ENCODE results near the gene NGEF. TPM values are rescaled to one million over a fixed set of nuclear protein-coding genes. Genes with fewer than 3 reads are reported as not detected.

The NGEF gene
- total RNA-seq, 2 experiments from 2014 or later, result 0.48 to 0.58 TPM

DNA sequence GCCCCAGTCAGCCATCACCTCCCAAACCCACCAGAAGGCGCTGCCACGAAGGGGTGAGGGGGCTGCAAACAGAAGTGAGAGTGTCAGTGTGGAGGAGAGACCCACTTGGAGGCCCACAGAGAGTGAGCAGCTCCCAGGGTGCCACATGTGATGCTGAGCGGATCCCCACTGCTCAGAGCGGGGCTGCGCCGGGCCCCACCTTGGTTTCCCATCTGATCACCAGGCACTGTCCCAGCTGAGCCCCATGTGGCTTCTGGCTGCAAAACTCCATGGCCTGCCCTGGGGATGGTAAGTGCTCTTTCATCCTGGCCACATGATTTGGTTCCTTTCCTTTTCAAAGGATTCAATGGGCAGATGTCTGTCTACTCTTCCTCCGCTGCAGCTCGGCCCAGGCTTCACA lies 119.2 kb downstream of the NGEF start:
- peaks cover 7% of the 10 kb centered on the region for H3K4me1 Mint-ChIP-seq
- no peak overlapping the region for H3K4me3 Mint-ChIP-seq
- ChIA-PET POLR2A (no interaction called here), CTCF (no interaction called here)
- no peaks in the 10 kb centered on the region for H3K9me3 Mint-ChIP-seq
- no peaks in the 10 kb centered on the region for H3K36me3 Mint-ChIP-seq (ENCODE audit: low read depth)
- peaks cover 1% of the 10 kb centered on the region for H3K27me3 Mint-ChIP-seq
- DNase-seq, result no peak
- H3K27ac Mint-ChIP-seq, result no peak overlapping the region

DNA sequence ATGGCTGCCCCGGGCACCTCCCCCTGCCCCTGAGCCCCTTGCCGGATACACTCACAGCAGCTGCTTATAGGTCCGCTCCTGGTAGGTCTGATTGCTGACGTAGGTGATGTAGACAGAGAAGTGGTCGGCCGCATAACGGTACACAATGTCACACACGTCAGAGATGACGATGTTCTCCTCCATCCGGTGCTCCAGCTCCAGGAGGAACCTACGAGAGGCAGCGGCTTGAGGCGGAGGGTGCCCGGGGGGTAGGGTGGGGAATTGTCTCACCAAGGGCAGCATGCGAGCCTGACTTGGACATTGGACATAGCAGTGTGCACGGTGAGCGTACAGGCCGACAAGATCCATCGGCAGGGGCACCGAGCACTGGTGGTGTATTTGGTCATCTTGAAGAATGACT lies 120.2 kb downstream of the NGEF start:
- H3K36me3 Mint-ChIP-seq (ENCODE audit: low read depth), result no peaks in the 10 kb centered on the region
- no peaks in the 10 kb centered on the region for H3K9me3 Mint-ChIP-seq
- DNase-seq, result no peak
- H3K27me3 Mint-ChIP-seq, result peaks cover 1% of the 10 kb centered on the region
- H3K4me3 Mint-ChIP-seq, result no peak overlapping the region
- ChIA-PET CTCF (no interaction called here), POLR2A (no interaction called here)
- H3K27ac Mint-ChIP-seq, result no peak overlapping the region
- H3K4me1 Mint-ChIP-seq, result peaks cover 4% of the 10 kb centered on the region

DNA sequence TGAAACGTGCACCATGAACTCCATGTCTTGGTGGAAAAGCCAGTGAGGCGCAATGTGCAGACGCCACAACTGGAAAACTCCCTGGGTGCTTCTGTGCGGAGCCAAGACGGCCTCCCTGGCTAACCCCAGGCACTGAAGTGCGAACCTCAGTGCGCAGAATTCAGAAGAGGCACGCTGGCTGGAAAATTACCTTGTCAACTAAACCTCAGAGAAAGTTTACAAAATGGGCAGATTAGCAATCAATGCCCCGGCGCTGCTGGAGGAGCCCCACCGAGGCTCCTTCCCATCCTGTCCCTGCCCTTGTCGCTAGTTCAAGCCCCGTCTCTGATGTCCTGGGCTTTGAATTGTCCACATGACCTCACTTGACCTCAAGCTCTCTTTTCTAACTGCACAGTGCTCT lies 120.8 kb downstream of the NGEF start:
- CTCF ChIA-PET, result no interaction called here
- Mint-ChIP-seq H3K27me3 (peaks cover 1% of the 10 kb centered on the region), H3K9me3 (no peaks in the 10 kb centered on the region), H3K27ac (no peak overlapping the region), H3K4me3 (no peak overlapping the region), H3K4me1 (peaks cover 2% of the 10 kb centered on the region), H3K36me3 (ENCODE audit: low read depth) (no peaks in the 10 kb centered on the region)
- POLR2A ChIA-PET, result no interaction called here
- no peak for DNase-seq

DNA sequence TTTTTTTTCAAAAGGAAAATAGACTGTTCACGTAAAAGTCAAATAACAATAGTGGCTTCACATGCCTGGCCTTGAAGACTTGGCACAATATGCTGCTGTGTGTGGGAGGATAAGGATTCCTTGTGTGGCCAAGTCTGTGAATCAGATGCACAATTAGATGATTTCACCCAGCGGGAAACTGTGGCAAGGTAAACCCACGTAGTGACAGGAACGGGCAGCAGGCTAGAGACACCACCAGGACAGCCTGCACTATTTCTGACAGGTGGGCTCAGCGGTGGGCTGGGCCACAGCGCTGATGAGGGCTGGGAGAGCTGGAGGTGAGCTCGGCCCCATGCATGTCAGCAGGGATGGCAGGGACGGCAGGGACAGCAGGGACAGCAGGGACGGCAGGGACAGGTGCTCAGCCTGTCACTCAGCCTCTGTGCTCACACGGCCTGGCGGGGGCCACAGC lies 121.4 kb downstream of the NGEF start:
- no peaks in the 10 kb centered on the region for H3K36me3 Mint-ChIP-seq (ENCODE audit: low read depth)
- ChIA-PET CTCF (no interaction called here), POLR2A (no interaction called here)
- H3K27me3 Mint-ChIP-seq, result peaks cover 1% of the 10 kb centered on the region
- peaks cover 2% of the 10 kb centered on the region for H3K4me1 Mint-ChIP-seq
- no peak overlapping the region for H3K4me3 Mint-ChIP-seq
- no peak for DNase-seq
- no peak overlapping the region for H3K27ac Mint-ChIP-seq
- H3K9me3 Mint-ChIP-seq, result no peaks in the 10 kb centered on the region

DNA sequence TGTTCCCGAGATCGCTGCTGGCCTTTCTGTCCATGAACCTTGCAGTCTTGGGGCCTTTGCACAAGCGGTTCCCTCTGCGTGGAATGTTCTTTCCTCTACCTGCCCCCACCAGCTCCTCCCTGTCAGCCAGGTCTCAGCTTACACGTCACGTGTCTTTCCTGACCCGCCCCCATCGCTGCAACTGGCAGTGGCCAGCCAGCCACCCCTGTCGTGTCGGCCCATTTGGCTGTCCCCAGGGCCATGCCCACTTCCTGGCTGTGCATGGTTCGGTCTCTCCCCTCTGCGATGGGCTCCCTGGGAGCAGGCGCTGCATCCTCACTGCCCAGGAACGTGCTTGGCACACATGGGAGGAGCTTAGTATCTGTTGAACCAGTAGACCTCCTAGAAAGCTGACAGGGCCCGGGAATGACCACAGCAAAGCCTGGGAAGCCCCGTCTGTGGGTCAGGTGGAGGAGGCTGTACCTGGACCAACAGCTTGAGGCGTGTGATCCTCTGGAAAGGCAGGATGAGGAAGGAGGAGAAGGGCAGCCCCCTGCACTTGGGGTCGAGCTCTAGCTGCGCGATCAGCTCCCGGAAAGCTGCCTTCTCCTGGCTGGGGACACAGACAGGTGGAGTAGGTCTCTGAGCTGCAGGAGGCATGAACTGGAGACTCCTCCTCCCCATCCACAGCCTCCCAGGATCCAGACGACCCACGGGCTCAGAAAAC lies 122.0 kb downstream of the NGEF start:
- POLR2A ChIA-PET, result no interaction called here
- Mint-ChIP-seq H3K4me1 (peaks cover 2% of the 10 kb centered on the region), H3K36me3 (ENCODE audit: low read depth) (no peaks in the 10 kb centered on the region), H3K4me3 (no peak overlapping the region), H3K9me3 (no peaks in the 10 kb centered on the region), H3K27ac (no peak overlapping the region), H3K27me3 (peaks cover 3% of the 10 kb centered on the region)
- no peak for DNase-seq
- CTCF ChIA-PET, result no interaction called here

DNA sequence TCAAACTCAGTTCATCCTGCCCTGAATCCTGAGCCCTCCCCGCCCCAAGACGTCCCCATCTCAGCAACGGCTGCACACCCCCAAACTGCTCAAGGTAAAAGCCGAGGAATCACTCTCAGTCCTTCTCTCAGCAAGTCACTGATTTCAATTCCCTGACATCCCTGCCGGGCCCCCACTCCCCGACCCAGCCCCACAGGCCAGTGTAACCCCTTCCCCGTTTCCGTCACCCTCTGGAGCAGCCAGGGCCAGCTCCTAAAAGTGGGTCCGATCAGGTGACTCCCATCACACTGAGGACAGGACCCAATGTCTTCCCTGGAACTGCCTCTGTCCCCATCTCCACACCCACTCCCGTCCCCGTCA lies 122.5 kb downstream of the NGEF start:
- Mint-ChIP-seq H3K36me3 (ENCODE audit: low read depth) (no peaks in the 10 kb centered on the region), H3K4me1 (peaks cover 2% of the 10 kb centered on the region), H3K27me3 (peaks cover 4% of the 10 kb centered on the region), H3K9me3 (no peaks in the 10 kb centered on the region), H3K4me3 (no peak overlapping the region), H3K27ac (no peak overlapping the region)
- ChIA-PET POLR2A (no interaction called here), CTCF (no interaction called here)
- DNase-seq, result no peak

DNA sequence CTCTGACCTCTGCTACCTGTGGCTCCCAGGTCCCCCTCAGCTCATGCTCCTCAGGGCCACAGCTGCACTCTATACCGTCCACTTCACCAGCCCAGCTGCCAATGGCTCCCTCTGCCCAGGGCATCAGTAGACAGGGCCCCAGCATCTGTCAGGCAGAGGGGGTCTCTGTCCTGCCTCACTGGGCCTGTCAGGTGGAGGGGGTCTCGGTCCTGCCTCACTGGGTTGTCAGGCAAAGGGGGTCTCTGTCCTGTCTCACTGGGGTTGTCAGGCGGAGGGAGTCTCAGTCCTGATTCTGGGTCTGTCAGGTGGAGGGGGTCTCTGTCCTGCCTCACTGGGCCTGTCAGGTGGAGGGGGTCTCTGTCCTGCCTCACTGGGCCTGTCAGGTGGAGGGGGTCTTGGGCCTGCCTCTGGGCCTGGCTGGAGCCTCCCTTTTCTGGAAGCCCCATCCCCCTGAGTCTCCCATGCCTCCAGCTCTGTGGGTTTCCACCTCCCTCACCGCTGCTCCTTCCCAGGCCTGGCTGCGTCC lies 123.1 kb downstream of the NGEF start:
- H3K4me1 Mint-ChIP-seq, result peaks cover 2% of the 10 kb centered on the region
- ChIA-PET POLR2A (no interaction called here), CTCF (interaction anchor here (0.6 kb wide), 1 partner anchor 270 kb away, joined by 3 read pairs; no protein-coding TSS in a partner anchor)
- no peak for DNase-seq
- H3K27me3 Mint-ChIP-seq, result peaks cover 4% of the 10 kb centered on the region
- H3K36me3 Mint-ChIP-seq (ENCODE audit: low read depth), result no peaks in the 10 kb centered on the region
- H3K4me3 Mint-ChIP-seq, result no peak overlapping the region
- H3K9me3 Mint-ChIP-seq, result no peaks in the 10 kb centered on the region
- no peak overlapping the region for H3K27ac Mint-ChIP-seq

DNA sequence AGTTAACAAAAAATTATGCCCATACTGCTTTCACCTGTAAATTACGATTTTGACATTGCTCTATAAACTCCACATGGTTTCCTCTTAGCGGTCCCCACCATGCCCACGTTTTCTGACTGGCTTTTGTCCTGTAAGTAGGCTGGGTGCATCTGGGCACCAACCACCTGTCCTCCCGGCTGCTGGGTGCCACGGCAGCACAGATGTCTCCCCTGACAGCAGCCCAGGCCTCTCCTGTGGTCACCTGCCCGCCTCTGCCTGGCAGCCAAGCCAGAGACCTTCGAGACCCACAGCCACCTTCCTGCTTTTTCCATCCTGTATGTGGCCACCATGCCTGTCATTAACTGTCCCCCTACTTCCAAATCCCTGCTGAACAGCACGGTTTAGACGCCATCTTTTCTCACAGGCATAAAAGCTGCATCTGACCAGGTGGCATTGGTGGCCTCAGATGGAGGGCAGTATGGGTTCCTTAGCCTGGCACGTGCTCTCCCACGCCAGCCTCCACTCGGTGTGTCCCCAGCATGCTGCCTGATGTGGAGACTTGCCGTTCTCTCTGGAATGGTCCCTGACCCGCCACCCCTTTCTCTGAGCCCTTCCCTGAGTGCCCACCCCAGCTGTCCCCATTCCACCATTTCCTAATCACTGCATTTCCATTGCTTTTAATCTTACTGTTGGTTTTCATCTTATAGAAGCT lies 124.1 kb downstream of the NGEF start:
- no peaks in the 10 kb centered on the region for H3K9me3 Mint-ChIP-seq
- H3K27me3 Mint-ChIP-seq, result peaks cover 4% of the 10 kb centered on the region
- POLR2A ChIA-PET, result no interaction called here
- no peaks in the 10 kb centered on the region for H3K36me3 Mint-ChIP-seq (ENCODE audit: low read depth)
- no peak overlapping the region for H3K4me3 Mint-ChIP-seq
- CTCF ChIA-PET, result interaction anchor here (0.6 kb wide), 1 partner anchor 269 kb away, joined by 3 read pairs; no protein-coding TSS in a partner anchor
- no peak overlapping the region for H3K27ac Mint-ChIP-seq
- no peak for DNase-seq
- H3K4me1 Mint-ChIP-seq, result peaks cover 2% of the 10 kb centered on the region

DNA sequence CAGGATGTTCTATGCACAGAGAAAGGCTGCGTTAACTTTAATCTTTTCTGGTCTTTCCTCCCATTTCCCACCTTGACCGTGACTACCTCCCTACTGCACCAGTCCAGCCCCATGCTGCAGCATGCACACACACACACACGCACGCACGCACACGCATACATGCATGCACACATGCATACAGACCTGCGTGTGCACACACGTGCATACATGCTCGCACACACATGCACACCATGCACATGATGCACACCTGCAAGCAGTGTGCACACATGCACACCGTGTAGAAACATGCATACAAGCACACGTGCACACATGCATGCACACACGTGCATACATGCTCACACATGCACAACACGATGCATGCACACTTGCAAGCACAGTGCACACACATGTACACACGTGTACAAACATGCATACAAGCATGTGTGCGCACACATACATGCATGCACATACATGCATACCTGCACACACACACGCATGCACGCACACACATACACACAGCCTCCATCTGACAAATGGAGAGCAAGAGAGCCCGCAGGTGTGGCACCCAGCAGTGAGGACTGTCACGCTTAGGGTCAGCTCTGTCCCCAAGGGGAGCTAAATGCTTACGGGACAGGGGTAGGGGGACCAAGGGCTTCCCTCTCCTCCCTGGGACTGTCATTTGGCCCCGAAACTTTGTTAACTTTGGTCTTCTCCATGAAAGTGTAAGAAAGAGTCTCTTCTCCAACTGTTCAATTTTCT lies 124.8 kb downstream of the NGEF start:
- Mint-ChIP-seq H3K27me3 (peaks cover 4% of the 10 kb centered on the region), H3K36me3 (ENCODE audit: low read depth) (no peaks in the 10 kb centered on the region), H3K27ac (no peak overlapping the region), H3K9me3 (no peaks in the 10 kb centered on the region), H3K4me1 (peaks cover 2% of the 10 kb centered on the region), H3K4me3 (no peak overlapping the region)
- CTCF ChIA-PET, result no interaction called here
- no peak for DNase-seq
- POLR2A ChIA-PET, result no interaction called here

DNA sequence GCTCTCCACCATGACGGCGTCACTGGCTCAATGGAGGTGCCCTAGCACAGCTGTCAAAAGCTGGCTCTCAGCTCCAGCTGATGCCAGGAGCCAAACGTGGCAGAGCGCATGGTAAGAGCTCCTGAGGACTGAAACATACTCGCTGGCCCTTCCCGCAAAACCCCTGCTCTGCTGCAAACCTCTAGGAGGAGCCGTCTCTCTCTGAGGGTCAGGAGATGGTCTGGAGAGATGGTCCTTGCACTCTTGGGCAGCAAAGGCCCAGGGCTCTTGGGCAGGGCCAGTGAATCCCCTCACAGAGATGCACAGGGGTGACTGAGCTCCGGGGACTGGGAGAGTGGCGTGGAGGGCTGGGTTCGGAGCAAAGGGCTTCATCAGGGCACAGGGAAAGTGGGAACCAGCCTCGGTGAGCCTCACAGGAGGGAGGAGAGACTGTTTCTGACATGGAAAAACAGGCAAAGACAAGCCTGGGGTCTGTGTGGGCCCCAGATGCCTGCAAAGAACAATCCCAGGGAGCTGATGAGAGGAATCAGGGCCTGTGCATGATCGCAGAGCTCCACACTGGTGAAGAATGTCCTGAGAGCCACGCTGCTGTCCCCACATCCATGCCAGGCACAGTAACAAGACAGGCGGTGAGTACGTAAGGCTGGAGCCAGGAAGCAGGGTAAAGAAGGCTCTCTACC lies 125.7 kb downstream of the NGEF start:
- Mint-ChIP-seq H3K4me3 (no peak overlapping the region), H3K27me3 (peaks cover 4% of the 10 kb centered on the region), H3K4me1 (peaks cover 2% of the 10 kb centered on the region), H3K27ac (no peak overlapping the region), H3K36me3 (ENCODE audit: low read depth) (no peaks in the 10 kb centered on the region), H3K9me3 (no peaks in the 10 kb centered on the region)
- POLR2A ChIA-PET, result no interaction called here
- DNase-seq, result no peak
- CTCF ChIA-PET, result no interaction called here

DNA sequence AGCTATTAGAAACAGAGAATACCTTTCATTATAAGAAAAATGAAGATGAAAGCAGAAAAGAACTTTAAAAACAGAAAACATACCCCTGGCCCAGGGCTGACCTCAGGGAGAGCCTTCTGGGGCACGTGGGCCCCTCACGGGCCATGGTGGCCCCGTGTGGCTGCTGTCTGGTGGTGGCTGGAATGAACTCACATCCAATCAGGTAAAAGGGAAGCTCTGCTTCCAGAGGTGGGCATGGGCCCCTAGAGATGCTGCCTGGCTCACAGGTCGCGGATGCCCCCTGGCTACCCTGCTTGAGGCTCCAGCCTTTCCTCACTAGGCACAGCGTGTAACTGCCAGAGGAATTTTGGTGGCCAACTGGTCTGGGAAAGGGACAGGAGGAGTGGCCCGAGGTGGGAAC lies 126.4 kb downstream of the NGEF start:
- Mint-ChIP-seq H3K27ac (no peak overlapping the region), H3K4me1 (peaks cover 2% of the 10 kb centered on the region), H3K4me3 (no peak overlapping the region), H3K36me3 (ENCODE audit: low read depth) (no peaks in the 10 kb centered on the region), H3K27me3 (peaks cover 4% of the 10 kb centered on the region), H3K9me3 (no peaks in the 10 kb centered on the region)
- CTCF ChIA-PET, result no interaction called here
- no peak for DNase-seq
- POLR2A ChIA-PET, result no interaction called here

DNA sequence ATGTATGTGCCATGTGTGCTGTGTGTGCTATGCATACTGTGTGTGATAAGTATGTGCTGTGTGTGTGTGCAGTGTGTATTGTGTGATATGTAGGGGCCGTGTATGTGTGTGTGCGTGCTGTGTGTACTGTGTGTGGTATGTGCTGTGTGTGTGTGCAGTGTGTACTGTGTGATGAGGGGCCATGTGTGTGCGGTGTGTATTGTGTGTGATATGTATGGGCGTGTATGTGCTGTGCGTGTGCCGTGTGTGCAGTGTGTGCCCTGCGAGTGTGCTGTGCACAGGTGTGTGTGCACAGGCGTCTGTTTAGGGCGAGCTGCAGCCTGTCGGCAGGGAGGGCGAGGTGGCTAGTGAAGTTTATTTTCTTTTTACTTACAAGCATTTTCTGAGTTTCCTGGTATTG lies 126.9 kb downstream of the NGEF start:
- no peak for DNase-seq
- CTCF ChIA-PET, result no interaction called here
- POLR2A ChIA-PET, result no interaction called here
- Mint-ChIP-seq H3K4me1 (peaks cover 2% of the 10 kb centered on the region), H3K36me3 (ENCODE audit: low read depth) (no peaks in the 10 kb centered on the region), H3K27ac (no peak overlapping the region), H3K27me3 (peaks cover 4% of the 10 kb centered on the region), H3K4me3 (no peak overlapping the region), H3K9me3 (no peaks in the 10 kb centered on the region)

DNA sequence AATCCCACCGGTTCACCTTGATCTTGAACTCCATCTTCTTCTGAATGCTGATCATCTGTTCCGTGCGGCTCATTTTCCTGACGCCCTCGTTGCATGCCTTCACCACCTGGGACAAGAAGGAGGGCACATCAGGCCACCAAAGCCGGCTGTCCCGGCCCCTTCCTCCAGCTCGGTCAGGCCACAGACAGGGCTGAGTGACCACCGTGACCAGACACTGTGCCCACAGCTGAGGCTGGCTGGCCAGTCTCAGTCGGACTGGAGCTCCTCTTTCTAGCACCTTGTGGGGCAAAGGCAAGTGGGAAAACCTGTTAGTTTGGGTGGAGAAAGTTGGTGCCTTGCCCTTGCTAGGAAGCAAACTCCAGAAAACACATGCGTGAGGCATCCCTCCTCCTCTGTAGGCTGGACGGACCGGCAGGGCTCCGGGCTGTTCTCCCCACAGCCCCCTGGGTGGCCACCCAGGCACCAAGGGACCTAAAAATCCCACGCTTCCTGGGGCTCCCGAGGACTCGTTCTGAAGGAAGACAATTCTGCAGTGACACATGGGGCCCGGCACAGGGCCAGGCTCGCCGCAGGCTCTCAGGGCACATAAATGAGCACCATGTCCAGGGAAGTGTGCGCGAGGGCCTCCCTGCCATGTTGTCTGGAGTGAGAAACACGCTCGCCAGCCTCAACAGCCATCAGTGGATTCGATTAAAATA lies 127.6 kb downstream of the NGEF start:
- ChIA-PET CTCF (interaction anchor here (0.6 kb wide), 1 partner anchor 44 kb away, joined by 4 read pairs; no protein-coding TSS in a partner anchor), POLR2A (no interaction called here)
- no peaks in the 10 kb centered on the region for H3K9me3 Mint-ChIP-seq
- H3K4me3 Mint-ChIP-seq, result no peak overlapping the region
- no peaks in the 10 kb centered on the region for H3K36me3 Mint-ChIP-seq (ENCODE audit: low read depth)
- H3K27ac Mint-ChIP-seq, result no peak overlapping the region
- peaks cover 4% of the 10 kb centered on the region for H3K27me3 Mint-ChIP-seq
- DNase-seq, result no peak
- H3K4me1 Mint-ChIP-seq, result no peaks in the 10 kb centered on the region

Measured in activated CD4-positive, alpha-beta memory T cell treated with anti-CD3 and anti-CD28 coated beads, Interleukin-2, amount 10 ng/mL, durations not matched to agents 7 days and 5 days (primary cell).